GM13976 (cell line): ENCODE measurements around the gene AMPD3.

ENCODE experiments used
- DNase-seq: peaks from one replicate; pipeline ENCODE4 v3.0.0; 2012; ENCODE audit warnings: low spot score
- in situ Hi-C: fragments of 300-500 bp; cut with MboI; formaldehyde crosslinking; loops from one replicate; pipeline ENCODE4 v1.12.0; 2022; ENCODE audit warnings: low sequenced_read_pairs, mixed read lengths, inconsistent platforms; ENCODE audit not compliant: unreplicated experiment
- TF ChIP-seq, protein P1 (sequence below): IDR thresholded peaks from 2 replicates; pipeline ENCODE4 v1.5.1; 2012; ENCODE audit warnings: borderline replicate concordance, mild to moderate bottlenecking; ENCODE audit not compliant: insufficient read depth; ENCODE audit errors: extremely low read depth, missing control alignments, control extremely low read depth

AMPD3 gene

DNA sequence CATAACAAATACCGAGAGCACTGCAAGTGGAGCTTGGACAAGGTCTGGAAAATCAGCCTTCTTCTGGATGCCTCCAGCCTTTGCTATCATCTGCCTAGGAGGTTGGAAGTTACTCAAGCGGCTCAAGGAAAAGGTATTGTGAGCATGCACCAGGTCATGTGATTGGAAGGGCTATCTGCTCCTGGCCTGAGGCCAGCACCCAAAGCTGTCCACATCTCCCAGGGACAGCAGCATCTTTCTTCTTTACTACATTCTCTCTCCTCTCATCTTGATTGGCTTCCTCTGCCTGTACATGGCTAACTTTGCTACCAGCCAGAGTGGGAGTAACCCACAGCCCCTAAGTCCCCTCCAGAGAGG lies 44.2 kb upstream of the AMPD3 start:
- no peak for DNase-seq
- in situ Hi-C loops = no loop called here
- TF ChIP-seq, protein P1, sequence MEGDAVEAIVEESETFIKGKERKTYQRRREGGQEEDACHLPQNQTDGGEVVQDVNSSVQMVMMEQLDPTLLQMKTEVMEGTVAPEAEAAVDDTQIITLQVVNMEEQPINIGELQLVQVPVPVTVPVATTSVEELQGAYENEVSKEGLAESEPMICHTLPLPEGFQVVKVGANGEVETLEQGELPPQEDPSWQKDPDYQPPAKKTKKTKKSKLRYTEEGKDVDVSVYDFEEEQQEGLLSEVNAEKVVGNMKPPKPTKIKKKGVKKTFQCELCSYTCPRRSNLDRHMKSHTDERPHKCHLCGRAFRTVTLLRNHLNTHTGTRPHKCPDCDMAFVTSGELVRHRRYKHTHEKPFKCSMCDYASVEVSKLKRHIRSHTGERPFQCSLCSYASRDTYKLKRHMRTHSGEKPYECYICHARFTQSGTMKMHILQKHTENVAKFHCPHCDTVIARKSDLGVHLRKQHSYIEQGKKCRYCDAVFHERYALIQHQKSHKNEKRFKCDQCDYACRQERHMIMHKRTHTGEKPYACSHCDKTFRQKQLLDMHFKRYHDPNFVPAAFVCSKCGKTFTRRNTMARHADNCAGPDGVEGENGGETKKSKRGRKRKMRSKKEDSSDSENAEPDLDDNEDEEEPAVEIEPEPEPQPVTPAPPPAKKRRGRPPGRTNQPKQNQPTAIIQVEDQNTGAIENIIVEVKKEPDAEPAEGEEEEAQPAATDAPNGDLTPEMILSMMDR = no peak

DNA sequence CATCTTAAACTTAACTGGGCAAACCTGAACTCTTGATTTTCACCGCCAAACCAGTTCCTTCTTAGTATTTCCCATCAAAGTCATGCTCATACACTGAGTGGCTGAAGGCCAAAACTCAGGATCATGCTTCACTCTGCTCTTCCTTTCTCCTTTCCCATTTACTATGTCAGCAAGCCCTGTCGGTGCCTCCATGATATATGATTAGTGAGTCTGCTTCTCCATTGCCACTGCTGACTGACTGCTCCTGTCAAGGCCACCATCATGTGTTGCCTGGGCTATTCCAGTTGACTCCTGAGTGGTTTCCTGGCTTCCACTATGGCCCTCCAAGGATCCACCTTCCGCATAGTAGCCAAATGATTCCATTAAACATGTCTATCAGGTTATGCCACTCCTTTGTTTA lies 42.8 kb upstream of the AMPD3 start:
- TF ChIP-seq, protein P1 = no peak
- in situ Hi-C loops = no loop called here
- no peak for DNase-seq

DNA sequence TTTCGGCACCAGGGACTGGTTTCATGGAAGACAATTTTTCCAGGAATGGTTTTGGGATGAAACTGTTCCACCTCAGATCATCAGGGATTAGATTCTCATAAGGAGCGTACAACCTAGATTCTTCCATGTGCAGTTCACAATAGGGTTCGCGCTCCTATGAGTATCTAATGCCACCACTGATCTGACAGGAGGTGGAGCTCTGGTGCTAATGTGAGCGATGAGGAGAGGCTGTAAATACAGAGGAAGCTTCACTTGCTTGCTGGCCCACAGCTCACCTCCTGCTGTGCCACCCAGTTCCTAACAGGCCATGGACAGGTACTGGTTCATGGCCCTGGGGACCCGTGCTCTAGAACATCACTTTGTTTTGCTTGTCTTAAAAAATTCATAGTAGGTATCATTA lies 41.8 kb upstream of the AMPD3 start:
- no peak for DNase-seq
- in situ Hi-C loops = no loop called here
- TF ChIP-seq, protein P1 = peak; percentile 47

DNA sequence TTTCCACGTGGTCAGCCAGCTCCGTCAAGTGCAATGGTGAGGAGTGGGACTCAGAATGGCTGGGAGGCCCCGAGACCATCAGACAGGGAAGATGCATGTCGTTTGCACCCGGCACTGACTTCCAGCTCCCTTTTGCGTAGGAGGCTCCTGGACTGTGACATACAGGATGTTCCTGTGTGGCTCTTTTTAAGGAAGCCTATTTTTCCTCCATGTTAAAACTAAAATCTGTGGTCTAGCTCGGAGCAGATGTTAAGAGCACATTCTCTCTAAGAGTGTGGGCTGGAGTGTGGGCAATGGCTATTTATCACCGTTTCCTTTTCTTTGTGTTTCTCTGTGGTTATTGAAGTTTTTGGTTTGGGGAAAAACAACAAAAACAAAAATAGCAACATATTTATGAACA lies 40.9 kb upstream of the AMPD3 start:
- TF ChIP-seq, protein P1 = no peak
- in situ Hi-C loops = no loop called here
- no peak for DNase-seq

DNA sequence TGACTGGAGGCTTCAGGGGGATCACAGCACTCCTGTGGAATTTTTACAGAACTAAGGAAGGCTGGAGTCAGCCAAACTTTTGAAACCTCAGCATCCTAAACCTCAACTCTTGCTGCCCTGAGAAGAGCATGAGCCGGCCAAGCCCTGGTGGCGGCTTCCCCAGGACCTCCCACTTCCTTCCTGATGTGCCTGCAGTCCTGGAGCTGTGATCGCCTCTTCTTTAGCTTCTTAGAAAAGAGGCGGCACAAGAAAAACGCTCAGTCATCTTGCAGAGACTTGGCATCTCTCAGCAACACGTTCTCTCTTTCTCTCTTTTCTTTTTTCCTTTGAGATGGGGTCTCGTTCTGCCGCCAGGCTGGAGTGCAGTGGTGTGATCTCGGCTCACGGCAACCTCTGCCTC lies 40.4 kb upstream of the AMPD3 start:
- DNase-seq = peak; percentile 37

DNA sequence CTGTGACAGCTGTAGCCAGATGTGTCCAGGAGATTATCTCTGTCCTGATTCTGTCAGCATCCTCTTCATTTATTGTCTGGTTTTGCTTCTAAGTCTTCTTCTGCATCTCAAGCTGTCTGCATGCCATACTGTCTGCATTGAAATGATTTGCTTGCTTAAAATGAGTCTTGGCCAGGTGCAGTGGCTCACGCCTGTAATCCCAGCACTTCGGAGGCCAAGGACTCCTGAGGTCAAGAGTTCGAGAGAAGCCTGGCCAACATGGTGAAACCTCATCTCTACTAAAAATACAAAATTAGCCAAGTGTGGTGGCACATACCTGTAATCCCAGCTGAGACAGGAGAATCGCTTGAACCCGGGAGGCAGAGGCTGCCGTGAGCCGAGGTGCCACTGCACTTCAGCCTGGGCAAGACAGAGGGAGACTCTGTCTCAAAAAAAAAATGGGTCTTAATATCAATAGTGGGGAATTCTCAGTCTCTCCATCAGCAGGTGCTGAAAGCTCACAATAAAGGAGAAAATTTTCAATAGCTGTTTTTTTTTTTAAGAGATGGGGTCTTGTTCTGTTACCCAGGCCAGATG lies 39.2 kb upstream of the AMPD3 start:
- TF ChIP-seq, protein P1 = no peak
- no peak for DNase-seq
- in situ Hi-C loops = no loop called here

More for the DNA sequence above, 40.4 kb upstream of the AMPD3 start:
- TF ChIP-seq, protein P1 = no peak
- in situ Hi-C loops = no loop called here
